ENCODE results near the gene NIPSNAP3A. TPM values are rescaled to one million over a fixed set of nuclear protein-coding genes. Genes with fewer than 3 reads are reported as not detected.

NIPSNAP3A gene
- total RNA-seq, 2 donors from 2014 or later: 28.2 to 28.3 TPM

DNA sequence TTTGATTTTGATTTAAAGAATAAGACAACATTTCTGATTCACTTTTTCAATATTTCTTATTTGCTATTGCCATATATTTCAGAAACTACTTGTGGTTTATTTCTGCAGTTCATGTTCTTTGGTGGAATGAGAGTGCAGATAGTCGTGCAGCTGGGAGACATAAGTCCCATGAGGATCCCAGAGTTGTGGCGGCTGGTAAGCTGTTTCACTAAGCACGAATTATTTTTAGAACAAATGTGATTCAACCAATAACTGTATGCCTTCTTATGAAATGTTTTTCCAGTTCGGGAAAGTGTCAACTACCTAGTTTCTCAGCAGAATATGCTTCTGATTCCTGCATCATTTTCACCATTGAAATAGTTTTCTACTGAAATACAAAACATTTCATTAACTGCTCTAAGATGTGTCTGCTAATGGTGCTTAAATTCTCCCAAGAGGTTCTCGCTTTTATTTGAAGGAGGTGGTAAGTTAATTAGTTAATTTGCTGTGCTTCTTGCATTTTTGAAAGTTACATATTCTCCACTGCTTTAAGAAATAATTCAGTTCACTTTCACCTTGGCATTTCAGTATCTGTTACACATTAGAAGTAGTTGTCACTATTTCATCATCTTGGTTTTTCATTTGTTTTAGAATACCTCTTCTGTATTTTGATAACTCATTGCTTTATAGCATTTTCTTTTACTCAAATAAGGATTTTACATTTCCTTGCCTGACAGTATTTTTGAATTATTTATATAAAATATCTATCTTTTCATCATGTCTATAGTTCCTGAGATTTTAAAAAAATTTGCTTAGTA lies 25.4 kb downstream of the NIPSNAP3A start:
- intact Hi-C loops (cut with DNase I): no loop called here
- DNase-seq (ENCODE audit: low spot score): no peak

DNA sequence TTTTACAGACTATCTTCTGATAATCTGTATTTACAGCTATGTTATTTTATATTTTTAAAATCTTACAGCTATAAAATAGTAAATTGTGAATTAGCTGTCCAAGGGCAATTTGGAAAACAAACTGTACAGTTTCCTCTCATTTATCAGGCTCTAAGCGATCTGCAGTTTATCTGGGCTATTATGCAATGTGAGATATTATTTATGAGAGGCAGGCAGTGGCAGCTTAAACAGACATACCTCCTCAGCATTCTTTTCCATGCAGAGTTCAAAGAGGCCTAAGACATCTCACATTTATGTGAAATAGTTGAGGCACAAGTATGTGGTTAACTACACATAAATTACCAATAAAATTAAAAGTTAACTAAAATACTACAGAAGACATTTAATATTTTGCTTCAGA lies 26.6 kb downstream of the NIPSNAP3A start:
- intact Hi-C loops (cut with DNase I): no loop called here
- no peak for DNase-seq (ENCODE audit: low spot score)

DNA sequence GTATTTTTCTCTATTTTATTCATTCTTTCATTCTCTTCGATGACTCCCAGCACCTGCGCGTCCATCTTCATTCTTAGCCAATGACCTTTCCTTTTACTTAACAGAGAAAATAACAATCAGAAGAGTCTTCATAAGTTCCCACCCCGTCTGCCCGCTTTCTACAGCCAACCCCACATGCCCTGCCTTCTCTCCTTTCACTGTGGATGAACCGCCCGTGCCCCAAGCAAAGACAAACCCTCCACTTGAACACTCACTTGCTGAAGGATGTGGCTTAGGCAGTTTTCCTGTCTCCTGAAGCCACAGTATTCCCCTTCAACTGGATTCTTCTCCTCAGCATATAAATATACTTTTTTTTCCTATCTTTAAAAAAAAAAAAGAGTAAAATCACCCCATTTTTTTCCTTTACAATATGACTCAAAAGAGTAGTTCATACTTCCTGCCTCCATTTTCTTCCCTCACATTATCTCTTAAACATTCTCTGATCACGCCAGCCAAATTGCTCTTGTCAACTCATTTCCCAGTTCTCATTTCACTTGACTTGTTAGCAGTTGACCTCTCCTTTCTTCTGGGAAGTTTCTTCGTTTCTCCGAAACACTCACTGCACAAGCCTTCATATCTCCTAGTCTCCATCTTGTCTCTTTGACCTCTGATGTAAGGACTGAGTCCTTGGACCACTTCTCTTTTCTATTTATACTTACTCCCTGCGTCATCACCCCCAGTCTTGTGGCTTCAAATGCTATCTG lies 27.5 kb downstream of the NIPSNAP3A start:
- intact Hi-C loops (cut with DNase I): no loop called here
- no peak for DNase-seq (ENCODE audit: low spot score)

DNA sequence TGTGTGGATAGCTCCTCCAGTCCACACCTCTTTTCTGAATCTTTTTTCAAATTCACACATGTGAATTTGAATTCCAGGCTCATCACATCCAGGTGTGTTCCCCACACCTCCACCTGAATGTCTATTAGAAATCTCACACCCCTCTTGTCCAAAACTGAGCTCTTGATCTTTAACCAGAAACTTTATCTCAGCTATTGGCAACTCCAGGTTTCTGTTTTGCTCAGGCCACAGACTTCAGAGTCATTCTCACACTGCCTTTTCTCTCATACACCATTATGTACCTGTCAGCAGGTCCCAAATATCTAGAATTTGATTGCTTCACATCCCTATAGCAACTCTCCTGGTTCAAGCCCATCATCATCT lies 28.1 kb downstream of the NIPSNAP3A start:
- intact Hi-C loops (cut with DNase I): no loop called here
- DNase-seq (ENCODE audit: low spot score): no peak

DNA sequence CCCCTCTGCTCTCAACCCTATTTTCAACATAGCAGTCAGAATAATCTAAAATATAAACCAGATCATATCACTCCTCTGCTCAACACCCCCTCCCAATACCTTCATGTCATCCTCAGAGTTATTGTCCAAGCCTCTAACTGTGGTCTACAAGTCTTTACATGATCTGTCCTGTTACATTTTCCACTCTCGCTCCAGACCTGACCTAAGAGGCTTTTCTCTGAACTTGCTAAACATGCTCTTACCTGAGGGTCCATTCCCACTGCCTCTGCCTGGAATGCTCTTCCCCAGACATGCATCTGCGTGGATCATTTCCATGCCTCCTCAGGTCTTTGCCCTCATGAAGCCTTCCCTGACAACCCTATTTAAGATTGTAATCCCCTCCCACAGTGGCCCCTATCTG lies 28.5 kb downstream of the NIPSNAP3A start:
- DNase-seq (ENCODE audit: low spot score): no peak
- intact Hi-C loops (cut with DNase I): no loop called here

DNA sequence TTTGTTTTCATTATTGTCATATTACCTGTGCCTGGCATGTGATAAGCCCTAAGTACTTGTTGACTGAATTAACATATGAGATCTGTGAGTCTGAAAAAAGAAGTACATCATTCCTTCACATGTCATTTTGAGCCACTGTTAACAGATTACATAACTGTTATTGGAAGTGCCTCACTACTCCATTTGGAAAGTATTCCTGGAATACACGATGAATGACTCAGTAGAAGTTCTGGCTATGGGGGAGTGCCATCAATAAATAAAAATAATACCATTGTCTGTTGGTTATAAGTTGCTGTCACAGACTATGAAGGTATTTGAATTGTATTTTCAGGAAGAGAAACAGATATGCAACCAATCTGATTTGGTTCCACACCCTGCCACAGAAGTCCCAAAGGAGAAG lies 29.3 kb downstream of the NIPSNAP3A start:
- intact Hi-C loops (cut with DNase I): no loop called here

DNA sequence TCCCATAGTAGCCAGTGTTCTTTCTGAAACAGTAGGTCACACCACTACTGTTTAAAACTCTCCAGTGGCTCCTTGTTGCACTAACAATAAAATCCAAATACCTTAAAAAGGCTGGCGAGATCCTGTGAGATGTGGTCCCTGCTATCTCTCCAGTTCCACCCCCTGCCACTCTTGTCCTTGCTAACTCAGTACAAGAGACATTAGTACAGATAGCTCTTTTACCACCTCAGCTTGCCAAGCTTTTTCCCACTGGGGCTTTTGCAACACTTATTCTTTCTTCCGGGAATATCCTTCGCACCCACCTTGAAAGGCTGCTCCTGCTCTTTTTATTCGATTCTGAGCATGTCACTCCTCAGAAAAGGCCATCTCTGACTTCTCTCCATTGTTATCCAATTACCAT lies 31.3 kb downstream of the NIPSNAP3A start:
- intact Hi-C loops (cut with DNase I): no loop called here
- DNase-seq (ENCODE audit: low spot score): no peak

More for the DNA sequence above, 29.3 kb downstream of the NIPSNAP3A start:
- DNase-seq (ENCODE audit: low spot score): no peak

DNA sequence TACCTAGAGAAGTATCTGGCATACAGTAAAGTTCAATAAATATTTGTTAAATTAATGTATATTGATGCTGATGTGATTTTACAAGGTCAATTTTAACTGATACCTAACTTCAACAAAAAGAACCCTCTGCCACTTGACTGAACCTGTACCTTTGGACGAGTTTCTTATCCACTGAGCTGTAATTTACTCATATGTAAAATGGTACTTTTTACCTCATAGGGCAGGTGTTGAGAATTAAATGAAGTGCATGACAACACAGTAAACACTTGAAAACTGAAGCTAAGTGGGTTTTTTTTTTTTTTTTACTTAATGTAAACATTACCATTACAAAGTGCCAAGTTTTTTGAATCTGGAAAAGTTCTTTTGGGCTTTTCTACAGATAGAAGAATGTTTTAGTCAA lies 31.9 kb downstream of the NIPSNAP3A start:
- intact Hi-C loops (cut with DNase I): no loop called here

DNA sequence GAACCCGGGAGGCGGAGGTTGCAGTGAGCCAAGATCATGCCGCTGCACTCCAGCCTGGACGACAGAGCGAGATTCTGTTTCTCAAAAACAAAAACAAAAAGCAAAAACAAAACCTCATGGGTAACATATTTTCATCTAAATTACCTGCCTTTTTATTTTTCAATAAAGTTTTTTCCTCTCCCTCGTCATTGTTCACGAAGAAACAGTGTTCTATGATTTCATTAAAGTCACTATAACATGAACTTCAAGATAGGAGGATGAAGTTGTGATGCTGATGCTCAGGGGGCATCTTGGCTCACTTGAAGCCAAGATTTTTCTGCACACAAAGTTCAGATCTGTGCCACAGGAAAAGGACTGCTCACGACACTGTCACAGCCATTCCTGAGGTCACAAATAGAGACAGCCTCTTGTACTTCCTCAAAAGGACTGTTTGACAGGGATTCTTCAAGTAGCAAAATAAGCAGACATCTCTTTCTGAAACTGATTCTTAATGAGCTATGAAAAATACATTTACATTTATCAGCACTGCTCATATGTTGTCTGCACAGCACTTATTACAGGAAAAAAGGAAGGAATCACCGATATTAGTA lies 32.6 kb downstream of the NIPSNAP3A start:
- DNase-seq (ENCODE audit: low spot score): no peak
- intact Hi-C loops (cut with DNase I): no loop called here

More for the DNA sequence above, 31.9 kb downstream of the NIPSNAP3A start:
- DNase-seq (ENCODE audit: low spot score): no peak

DNA sequence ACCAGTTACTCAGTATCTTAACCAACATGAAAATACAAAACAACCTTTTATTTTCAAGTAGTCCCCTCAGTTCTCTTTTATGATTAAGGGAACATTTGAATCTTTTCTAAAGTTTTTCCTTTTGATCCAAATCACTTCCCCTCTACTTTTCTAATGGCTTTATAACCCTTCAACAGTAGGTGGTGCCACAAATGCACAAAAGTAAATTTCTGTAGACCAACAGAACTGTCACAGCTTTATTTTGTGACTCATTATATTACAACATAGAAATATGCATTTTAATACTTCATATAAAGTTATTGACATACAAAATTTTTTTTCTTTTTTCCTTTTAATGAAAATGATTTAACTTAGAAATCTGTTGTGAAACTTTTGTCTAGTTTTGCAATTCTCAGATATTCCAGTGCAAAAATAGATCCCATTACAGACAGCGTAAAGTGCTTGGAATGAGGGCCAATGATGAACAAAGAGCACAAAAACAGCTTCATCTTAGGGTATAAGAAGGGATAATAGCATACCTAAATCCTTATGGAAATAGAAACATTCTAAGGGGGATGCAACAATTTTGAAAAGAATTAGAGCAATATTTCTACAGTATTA lies 33.4 kb downstream of the NIPSNAP3A start:
- no peak for DNase-seq (ENCODE audit: low spot score)
- intact Hi-C loops (cut with DNase I): no loop called here

DNA sequence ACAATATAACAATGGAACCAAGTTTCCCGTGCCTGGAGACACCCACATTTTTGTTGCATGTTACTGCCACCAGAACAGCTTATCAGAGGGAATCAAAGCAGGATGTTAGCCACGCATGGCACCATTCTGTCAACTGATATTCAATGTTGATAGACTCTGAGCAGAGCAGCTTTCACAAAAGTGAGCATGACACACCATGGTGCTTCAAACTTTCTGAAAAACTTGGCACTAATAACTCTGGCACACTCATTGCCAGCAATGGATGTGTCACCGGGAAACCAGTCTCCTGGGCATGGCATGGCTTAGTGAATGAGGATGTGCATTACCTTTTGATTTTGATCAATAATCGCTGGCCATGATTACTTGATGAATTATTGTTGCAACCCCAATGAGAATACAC lies 36.1 kb downstream of the NIPSNAP3A start:
- intact Hi-C loops (cut with DNase I): no loop called here
- DNase-seq (ENCODE audit: low spot score): no peak

DNA sequence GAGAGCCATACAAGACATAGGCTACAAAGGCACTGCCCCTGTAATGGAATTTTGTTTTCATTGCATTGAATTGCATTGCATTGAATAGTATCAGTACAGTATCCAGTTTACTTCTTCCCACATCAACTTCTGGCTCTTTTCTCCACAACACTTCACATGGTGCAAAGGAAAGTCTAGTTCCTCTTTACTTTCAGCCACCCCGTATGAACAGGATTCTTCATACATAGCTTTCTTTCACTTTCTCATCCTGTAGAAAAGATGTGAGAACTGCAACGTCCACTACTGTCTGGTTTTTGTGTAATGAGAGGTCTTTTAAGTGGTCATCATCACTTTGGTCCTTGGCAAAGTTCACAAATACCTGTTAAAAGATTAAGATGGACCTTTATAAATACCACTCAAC lies 36.6 kb downstream of the NIPSNAP3A start:
- no peak for DNase-seq (ENCODE audit: low spot score)
- intact Hi-C loops (cut with DNase I): no loop called here

DNA sequence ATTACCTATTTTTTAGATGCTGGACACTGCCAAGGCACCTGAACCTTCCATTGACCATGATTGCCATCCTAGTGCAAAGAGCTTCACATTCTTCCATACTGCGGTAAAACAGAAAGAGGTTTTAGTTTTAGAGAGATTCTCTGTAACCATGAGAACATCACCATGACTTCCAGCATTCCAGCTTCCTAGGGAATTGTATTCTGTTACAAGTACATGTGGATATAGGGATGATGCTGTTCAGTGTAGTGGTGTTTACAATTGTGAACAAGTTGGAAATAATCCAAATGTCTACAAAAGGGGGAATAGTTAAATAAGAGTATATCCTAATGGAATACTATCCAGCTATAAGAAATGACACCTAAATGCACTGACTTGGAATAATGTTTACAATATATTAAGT lies 38.8 kb downstream of the NIPSNAP3A start:
- intact Hi-C loops (cut with DNase I): no loop called here
- no peak for DNase-seq (ENCODE audit: low spot score)

DNA sequence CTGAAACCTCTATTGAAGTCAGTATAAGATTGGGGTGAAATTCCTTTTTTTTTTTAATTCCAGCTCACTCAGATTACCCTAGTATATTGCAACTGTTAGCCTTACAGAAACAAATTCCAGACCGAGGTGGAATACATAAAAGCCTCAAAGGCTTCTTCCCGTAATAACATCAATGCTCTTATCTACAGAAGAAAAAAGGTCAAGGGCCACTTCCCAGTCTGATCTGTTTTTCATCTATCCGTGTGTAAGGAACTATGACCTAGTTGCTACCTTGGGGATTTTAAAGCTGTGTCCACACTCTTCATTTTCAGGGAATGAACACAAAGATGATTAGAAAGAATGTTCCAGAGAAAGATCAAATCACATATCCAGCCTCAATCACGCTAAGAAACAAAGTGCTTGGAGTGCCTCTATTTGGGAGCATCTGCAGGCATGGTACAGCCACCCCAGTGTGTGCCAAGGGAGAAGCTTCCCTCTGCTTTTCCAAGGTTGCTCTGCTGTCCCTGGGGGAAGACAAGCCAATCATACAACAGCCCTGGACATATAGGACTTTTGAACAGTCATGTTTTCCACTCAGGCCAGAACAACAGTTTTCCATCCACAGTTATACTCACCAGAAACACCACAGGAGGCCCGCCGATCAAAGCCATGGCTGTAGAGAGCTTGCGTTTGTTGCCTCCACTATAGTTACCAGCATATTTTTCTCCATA lies 40.0 kb downstream of the NIPSNAP3A start:
- intact Hi-C loops (cut with DNase I): no loop called here
- no peak for DNase-seq (ENCODE audit: low spot score)

DNA sequence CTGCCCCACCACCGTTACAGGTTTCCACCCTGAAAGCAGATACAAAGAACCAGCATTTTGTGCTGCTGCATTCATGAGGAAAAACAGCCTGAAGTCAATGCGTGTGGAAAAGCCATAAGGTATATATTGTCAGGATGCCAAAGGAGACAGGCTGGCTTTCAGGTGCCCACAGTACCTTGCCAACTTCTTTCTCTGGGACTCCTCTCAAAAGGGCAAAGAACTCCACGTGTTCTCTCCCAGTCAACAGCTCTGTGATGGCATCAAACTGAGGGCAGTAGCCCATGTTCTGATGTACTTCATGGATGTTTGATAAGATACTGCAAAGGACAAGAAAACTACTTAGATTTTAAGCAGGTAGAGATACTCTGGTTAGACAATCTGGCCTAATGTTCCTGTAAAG lies 40.8 kb downstream of the NIPSNAP3A start:
- no peak for DNase-seq (ENCODE audit: low spot score)
- intact Hi-C loops (cut with DNase I): no loop called here

DNA sequence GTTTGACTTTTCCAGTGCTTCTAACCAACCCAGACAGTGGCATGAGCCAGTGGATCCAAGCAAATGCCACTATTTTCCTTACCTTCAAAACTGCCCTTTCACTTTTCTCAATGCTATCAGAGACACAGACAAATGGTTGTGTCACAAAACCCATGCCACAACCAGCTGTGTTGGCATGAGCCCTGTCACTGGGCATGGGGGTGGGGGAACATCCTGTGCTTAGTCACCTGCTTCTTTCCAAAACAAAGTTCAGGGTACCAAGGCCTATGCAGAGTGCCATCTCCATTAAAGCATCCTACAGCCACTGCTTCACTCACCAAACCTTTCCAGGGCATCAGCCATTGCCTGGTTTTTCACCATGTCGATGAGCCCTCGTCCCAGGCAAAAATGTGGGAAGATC lies 46.6 kb downstream of the NIPSNAP3A start:
- DNase-seq (ENCODE audit: low spot score): no peak

DNA sequence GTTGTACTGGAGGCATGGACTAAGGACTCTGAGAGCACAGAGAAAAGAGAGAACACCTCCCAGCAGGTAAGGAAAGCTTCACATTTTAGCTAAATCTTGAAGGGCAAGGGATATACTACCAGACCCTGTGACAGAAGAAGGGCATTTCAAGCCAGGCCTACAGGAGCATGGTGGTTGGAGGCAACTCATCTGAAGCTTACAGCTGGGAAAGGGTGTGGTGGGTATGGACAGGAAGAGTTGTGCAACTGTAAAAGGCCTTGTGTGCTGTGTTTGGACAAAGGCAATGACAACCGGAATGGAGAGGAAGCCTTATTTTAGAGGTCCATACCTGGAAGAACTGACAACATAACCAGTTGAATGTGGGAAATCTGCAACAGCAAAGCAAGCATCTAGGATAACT lies 47.6 kb downstream of the NIPSNAP3A start:
- intact Hi-C loops (cut with DNase I): no loop called here
- no peak for DNase-seq (ENCODE audit: low spot score)

More for the DNA sequence above, 46.6 kb downstream of the NIPSNAP3A start:
- intact Hi-C loops (cut with DNase I): no loop called here

DNA sequence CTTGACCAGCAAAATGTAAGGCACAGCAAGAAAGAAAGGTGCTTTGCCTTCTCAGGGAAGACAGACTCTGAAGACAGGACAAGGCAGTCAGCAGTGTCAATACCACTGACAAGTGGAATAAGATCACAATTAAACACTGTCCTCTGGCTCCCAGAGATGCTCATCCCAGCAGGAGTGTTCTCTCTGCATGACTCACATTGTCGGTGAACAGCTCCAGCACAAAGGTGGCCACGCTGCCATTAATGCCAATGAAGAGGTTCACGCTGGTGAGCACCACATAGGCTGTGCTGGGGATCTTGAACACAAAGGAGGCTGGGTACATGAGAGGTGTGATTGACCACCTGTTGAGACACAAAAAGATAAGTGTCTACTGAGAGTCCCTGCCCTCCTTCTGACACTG lies 48.4 kb downstream of the NIPSNAP3A start:
- no peak for DNase-seq (ENCODE audit: low spot score)
- intact Hi-C loops (cut with DNase I): no loop called here

DNA sequence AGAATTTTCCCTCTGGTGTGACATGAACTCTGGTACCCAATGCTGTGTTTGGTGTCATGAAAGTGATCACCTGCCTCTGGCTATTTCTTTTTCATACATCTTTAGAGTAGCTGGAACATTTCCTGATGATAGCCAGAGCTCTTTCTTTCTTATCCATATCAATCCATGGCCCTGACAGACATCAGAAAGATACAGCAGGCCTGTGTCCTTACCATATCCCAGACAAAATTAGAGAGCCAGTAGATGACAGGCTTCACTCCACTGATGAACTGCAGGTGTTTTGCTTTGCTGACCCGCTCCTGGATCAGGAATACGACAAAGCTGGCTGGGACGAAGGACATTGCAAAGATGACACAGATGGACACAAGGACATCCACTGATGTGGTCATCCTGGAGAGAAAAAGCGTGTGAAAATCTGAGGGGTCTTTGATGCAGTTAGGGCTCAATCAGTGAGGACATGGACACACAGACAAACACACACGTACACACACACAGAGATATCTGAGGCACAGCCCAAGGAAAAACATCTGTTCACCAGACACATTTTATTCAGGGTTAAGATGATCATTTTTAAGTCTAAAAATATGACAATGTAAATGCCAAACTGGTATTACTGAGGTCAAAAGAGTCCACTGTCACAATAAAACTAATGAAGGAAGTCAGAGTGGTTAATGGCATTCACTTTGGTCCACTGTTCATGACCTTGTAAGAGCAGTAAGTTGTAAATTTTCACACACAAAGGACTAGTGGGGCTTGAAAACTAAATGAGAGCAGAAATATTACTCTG lies 50.9 kb downstream of the NIPSNAP3A start:
- DNase-seq (ENCODE audit: low spot score): no peak
- intact Hi-C loops (cut with DNase I): no loop called here
